Mesothelial cell of epicardium (in vitro differentiated cells): Measurements from ENCODE around the gene IQGAP3. TPM values are rescaled to one million over a fixed set of nuclear protein-coding genes. Genes with fewer than 3 reads are reported as not detected.

Source experiments
- DNase-seq, 2 experiments: peaks; one replicate each; pipeline ENCODE4 v3.0.0; 2021; ENCODE audit warnings: low spot score in 2 of 2; ENCODE audit not compliant: unreplicated experiment in 2 of 2
- H3K27ac Mint-ChIP-seq: 2 replicates; pipeline ENCODE4 v1.8.0; 2021; ENCODE audit warnings: mixed read lengths
- H3K27me3 Mint-ChIP-seq: 2 replicates; pipeline ENCODE4 v1.8.0; 2021; ENCODE audit warnings: low read depth, mixed read lengths
- H3K36me3 Mint-ChIP-seq: 2 replicates; pipeline ENCODE4 v1.8.0; 2021; ENCODE audit warnings: mixed read lengths
- H3K4me1 Mint-ChIP-seq: 2 replicates; pipeline ENCODE4 v1.8.0; 2021; ENCODE audit warnings: mixed read lengths
- H3K4me3 Mint-ChIP-seq: 2 replicates; pipeline ENCODE4 v1.8.0; 2021; ENCODE audit warnings: mild to moderate bottlenecking, moderate library complexity, mixed read lengths
- H3K9me3 Mint-ChIP-seq: 2 replicates; pipeline ENCODE4 v1.8.0; 2021; ENCODE audit warnings: mixed read lengths
- CTCF ChIP-seq: fragments of 200-600 bp; sonication (generic); IDR thresholded peaks from one replicate; pipeline ENCODE4 v1.5.0; 2021; ENCODE audit warnings: antibody characterized with exemption; ENCODE audit not compliant: unreplicated experiment
- total RNA-seq: library from RNA; stranded (reverse); gene quantifications from 3 replicates; pipeline ENCODE4 v1.2.1, GENCODE V29; 2021

Gene IQGAP3
- total RNA-seq, 1 donor from 2014 or later = 17.6 TPM

GRCh38 chr1:156528231-156528630 lies 44.1 kb downstream of the IQGAP3 start:
- Mint-ChIP-seq H3K27ac (no peak overlapping the region), H3K4me1 (peaks cover 12% of the 10 kb centered on the region), H3K27me3 (no peaks in the 10 kb centered on the region), H3K36me3 (peaks cover 18% of the 10 kb centered on the region), H3K9me3 (no peaks in the 10 kb centered on the region), H3K4me3 (no peak overlapping the region)
- no peak for DNase-seq
- TF ChIP-seq CTCF = no peak

DNA sequence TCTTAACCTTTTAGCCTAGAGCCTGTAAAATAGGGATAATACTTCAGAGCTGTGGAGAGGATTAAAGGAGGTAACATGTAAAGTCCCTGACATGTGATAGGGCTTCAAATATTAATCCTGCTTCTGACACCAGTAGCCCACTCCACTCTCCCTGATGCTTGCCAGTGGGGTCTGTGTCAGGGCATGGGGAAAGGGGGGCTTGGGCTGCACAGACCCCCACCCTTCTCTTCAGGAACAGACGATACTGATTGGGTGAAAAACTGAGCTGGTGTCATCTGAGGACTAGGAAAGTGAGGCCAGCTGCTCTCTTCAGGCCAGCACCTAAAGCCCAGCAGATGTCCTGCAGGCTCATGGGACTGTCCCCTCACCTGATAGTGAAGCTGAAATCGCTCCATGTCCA lies 44.8 kb downstream of the IQGAP3 start:
- H3K36me3 Mint-ChIP-seq = peaks cover 18% of the 10 kb centered on the region
- H3K27ac Mint-ChIP-seq = no peak overlapping the region
- no peak overlapping the region for H3K4me3 Mint-ChIP-seq
- no peaks in the 10 kb centered on the region for H3K27me3 Mint-ChIP-seq
- H3K4me1 Mint-ChIP-seq = peaks cover 12% of the 10 kb centered on the region
- H3K9me3 Mint-ChIP-seq = no peaks in the 10 kb centered on the region
- TF ChIP-seq CTCF = no peak
- DNase-seq = no peak

DNA sequence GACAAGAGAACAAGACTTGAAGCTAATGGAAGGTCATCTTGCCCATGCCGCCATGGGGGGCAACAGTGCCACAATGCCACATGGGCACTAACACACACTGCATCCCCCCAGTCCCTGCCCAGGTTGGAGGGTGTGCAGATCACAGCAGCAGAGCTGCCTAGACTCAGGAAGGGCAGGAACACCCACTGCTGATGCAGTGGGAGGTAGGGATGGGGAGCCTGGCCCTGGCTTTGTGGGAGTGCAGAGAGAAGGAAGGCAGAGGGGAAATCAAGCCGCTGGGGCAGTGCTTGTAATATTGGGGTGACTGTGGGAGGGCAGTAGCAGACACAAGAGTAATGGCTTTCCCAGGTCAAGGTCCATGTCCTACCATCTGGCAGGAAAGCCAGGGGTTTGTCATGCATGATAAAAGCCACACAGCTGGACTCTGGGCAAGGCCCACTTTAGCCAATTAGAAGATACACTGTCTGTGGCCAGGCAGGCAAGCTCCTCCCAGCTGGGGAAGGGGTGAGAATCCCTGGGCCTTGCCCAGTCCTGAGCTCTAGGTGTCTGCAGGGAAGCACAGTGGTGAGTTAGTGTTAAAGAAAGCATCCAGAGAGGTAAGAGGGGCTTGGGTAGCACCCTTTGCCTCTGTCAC lies 46.4 kb downstream of the IQGAP3 start:
- Mint-ChIP-seq H3K36me3 (peaks cover 18% of the 10 kb centered on the region), H3K27me3 (no peaks in the 10 kb centered on the region), H3K4me1 (peaks cover 12% of the 10 kb centered on the region), H3K9me3 (no peaks in the 10 kb centered on the region), H3K27ac (no peak overlapping the region), H3K4me3 (no peak overlapping the region)
- no peak for DNase-seq
- TF ChIP-seq CTCF = no peak

GRCh38 chr1:156525071-156525501 lies 47.3 kb downstream of the IQGAP3 start:
- Mint-ChIP-seq H3K36me3 (peaks cover 18% of the 10 kb centered on the region), H3K4me3 (no peak overlapping the region), H3K4me1 (peaks cover 12% of the 10 kb centered on the region), H3K9me3 (no peaks in the 10 kb centered on the region), H3K27me3 (no peaks in the 10 kb centered on the region), H3K27ac (peak overlapping the region; percentile 22)
- no peak for TF ChIP-seq CTCF
- no peak for DNase-seq

GRCh38 chr1:156524481-156524869 lies 47.9 kb downstream of the IQGAP3 start:
- H3K27me3 Mint-ChIP-seq = no peaks in the 10 kb centered on the region
- H3K36me3 Mint-ChIP-seq = peaks cover 18% of the 10 kb centered on the region
- no peaks in the 10 kb centered on the region for H3K9me3 Mint-ChIP-seq
- no peak overlapping the region for H3K27ac Mint-ChIP-seq
- no peak overlapping the region for H3K4me3 Mint-ChIP-seq
- TF ChIP-seq CTCF = no peak
- peaks cover 12% of the 10 kb centered on the region for H3K4me1 Mint-ChIP-seq
- DNase-seq = no peak
